Activated CD8-positive, alpha-beta memory T cell treated with anti-CD3 and anti-CD28 coated beads, Interleukin-2, amount 50 U/mL, for 24 hours (primary cell): ENCODE data around the gene SLC16A5.
"Not testable (repeated sequence)": the region's sequence is repeated elsewhere in the genome, so short reads cannot be mapped to it uniquely, and the experiment has no call there.

Experiments
- DNase-seq: peaks from one replicate; pipeline ENCODE4 v3.0.0-alpha.2; 2020; ENCODE audit errors: extremely low read depth

SLC16A5 gene

GRCh38 chr17:75087558-75088453, at the start of gene SLC16A5:
TSS of gene SLC16A5 (plus strand) at chr17:75087954. CDS start at chr17:75093637, 5,683 bp downstream.
- no peak for DNase-seq

GRCh38 chr17:75039238-75039637, 48.5 kb upstream of the SLC16A5 start:
- DNase-seq = no peak

GRCh38 chr17:75041656-75042280, 46.0 kb upstream of the SLC16A5 start:
- no peak for DNase-seq

- DNase-seq = not testable (repeated sequence)
Observed at GRCh38 chr17:75043789-75044188, 44.0 kb upstream of the SLC16A5 start.

- no peak for DNase-seq
Observed at GRCh38 chr17:75044716-75045115, 43.0 kb upstream of the SLC16A5 start.

GRCh38 chr17:75045946-75046406, 41.8 kb upstream of the SLC16A5 start:
- DNase-seq = not testable (repeated sequence)

- peak; percentile 86 for DNase-seq
Observed at GRCh38 chr17:75046407-75047289, 41.1 kb upstream of the SLC16A5 start, which contains the start of the genes ATP5PD and KCTD2. TSS of gene ATP5PD (minus strand) at chr17:75046969. CDS start at chr17:75042650, 4,319 bp downstream. TSS of gene KCTD2 (plus strand) at chr17:75047225. CDS start at chr17:75047251, 26 bp downstream.

GRCh38 chr17:75047398-75048098, 40.2 kb upstream of the SLC16A5 start:
- DNase-seq = no peak

- DNase-seq = no peak
Observed at GRCh38 chr17:75048249-75048878, 39.4 kb upstream of the SLC16A5 start.

GRCh38 chr17:75049057-75049456, 38.7 kb upstream of the SLC16A5 start:
- DNase-seq = no peak

- DNase-seq = no peak
Observed at GRCh38 chr17:75049706-75050105, 38.0 kb upstream of the SLC16A5 start.

- no peak for DNase-seq
Observed at GRCh38 chr17:75051941-75052340, 35.8 kb upstream of the SLC16A5 start.

GRCh38 chr17:75059369-75060345, 28.1 kb upstream of the SLC16A5 start:
- DNase-seq = no peak

GRCh38 chr17:75060434-75061054, 27.2 kb upstream of the SLC16A5 start:
- no peak for DNase-seq

- no peak for DNase-seq
Observed at GRCh38 chr17:75061055-75061438, 26.7 kb upstream of the SLC16A5 start.

GRCh38 chr17:75061618-75062017, 26.1 kb upstream of the SLC16A5 start:
- DNase-seq = no peak

GRCh38 chr17:75063201-75063600, 24.6 kb upstream of the SLC16A5 start:
- DNase-seq = no peak

- no peak for DNase-seq
Observed at GRCh38 chr17:75063626-75064025, 24.1 kb upstream of the SLC16A5 start.

GRCh38 chr17:75064040-75064439, 23.7 kb upstream of the SLC16A5 start:
- no peak for DNase-seq
